GM21515 (cell line): ENCODE data around the gene CCDC74A.
"Not testable (repeated sequence)": the region's sequence is repeated elsewhere in the genome, so short reads cannot be mapped to it uniquely, and the experiment has no call there.

Source experiments
- ATAC-seq: cut with Tn5 transposase; IDR thresholded peaks from one replicate; pipeline ENCODE4 v1.9.1; 2021; ENCODE audit not compliant: unreplicated experiment

CCDC74A gene

GRCh38 chr2:131527131-131528001, at the start of gene CCDC74A:
TSS of gene CCDC74A (plus strand) at chr2:131527888. CDS start at chr2:131527971, 83 bp downstream.
- ATAC-seq, result peak; percentile 88

DNA sequence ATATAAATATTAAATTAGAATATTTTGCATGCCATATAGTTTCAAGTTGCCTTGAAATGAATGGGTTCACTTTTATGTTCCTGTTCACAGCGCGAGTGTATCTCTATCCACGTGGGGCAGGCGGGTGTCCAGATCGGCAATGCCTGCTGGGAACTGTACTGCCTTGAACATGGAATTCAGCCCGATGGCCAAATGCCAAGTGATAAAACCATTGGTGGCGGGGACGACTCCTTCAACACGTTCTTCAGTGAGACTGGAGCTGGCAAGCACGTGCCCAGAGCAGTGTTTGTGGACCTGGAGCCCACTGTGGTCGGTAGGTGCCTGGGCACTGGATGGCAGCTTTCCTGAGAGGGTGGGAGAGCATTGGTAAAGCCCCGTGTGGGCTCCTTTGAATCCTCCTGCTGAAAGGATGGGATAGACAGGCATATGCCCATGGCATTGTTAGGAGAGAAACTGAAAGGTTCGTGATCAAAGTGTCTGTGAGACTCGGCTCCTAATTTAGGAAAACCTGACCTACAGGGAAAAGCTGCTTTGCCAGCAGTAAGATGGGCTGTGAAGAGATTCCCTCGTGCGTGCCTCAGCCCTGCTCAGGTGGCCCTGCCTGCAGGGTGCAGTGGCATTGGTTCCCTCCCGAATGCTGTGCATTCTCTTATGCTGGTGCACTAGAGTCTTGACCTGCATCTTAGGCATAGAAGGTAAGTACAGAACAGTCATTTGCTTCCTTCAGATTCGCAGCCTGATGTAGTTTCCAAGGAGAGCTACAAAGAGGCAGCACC, 49.4 kb upstream of the CCDC74A start:
- not testable (repeated sequence) for ATAC-seq

DNA sequence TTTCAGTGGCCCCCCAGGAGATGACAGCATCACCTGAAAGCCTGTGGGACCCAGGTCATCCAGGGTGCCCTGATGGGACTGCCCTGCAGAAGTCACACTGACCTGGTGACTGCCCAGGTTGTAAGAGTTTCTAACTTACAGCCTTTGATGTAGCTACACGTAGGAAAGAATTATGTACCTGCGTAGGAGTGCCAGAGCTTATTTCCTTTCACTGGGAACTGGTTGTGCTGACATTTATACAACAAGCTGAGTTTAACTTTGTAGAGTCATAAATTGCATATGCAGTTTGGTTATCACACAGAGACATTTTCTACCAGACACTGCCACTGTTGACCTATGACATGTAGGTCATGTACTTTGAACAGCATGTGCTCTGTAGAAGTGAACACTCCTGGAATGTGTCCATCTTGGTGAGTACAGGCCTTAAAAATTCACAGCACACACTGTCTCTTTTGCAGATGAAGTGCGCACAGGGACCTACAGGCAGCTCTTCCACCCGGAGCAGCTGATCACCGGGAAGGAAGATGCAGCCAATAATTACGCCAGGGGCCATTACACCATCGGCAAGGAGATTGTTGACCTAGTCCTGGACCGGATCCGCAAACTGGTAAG, 48.7 kb upstream of the CCDC74A start:
- not testable (repeated sequence) for ATAC-seq

DNA sequence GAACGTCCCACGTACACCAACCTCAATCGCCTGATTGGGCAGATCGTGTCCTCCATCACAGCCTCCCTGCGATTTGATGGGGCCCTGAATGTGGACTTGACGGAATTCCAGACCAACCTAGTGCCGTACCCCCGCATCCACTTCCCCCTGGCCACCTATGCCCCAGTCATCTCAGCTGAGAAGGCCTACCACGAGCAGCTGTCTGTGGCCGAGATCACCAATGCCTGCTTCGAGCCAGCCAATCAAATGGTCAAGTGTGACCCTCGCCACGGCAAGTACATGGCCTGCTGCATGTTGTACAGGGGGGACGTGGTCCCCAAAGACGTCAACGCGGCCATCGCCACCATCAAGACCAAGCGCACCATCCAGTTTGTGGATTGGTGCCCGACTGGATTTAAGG, 47.3 kb upstream of the CCDC74A start:
- not testable (repeated sequence) for ATAC-seq

- ATAC-seq, result not testable (repeated sequence)
These were observed 45.1 kb upstream of the CCDC74A start for GRCh38 chr2:131482506-131483155.

DNA sequence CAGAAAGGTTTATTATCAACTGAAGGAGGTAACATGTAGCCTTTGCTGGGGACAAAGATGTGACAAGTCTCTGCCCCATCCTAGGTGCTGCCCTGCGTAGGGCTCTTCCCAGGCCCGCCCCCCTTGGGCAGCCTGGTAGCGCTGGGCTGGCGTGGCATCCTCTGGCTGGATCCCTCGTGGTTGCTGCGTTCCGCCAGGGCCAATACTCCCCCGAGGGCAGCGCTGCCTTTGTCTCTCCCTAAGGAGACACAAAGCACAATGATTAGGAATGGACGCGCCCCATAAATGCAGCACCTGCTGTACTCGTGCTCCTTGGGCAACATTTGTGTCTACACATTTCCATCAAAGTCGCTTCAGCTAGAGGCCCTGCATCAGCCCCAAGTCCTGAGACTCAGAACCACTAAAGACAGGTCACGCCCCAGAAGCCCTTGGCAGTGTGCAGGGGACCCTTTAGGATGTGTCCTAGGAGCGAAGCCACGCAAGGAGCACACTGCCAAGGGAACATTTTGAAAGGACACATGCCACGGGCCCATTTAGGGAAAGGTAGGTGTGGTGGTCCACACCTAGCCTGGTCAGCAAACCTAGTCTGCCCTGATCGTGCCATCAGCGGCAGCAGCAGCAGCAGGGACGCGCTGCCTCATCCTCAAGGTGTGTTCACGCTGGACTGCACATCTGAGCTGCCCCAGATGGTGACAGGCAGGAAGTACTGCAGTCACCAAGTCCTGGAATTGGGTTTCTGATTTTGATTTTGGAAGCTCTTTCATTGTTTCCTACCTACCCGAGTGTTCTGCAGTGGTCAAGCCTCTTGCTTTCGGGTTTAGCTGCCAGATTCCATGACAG, 43.5 kb upstream of the CCDC74A start:
- ATAC-seq, result not testable (repeated sequence)

GRCh38 chr2:131484906-131485460, 42.7 kb upstream of the CCDC74A start:
- ATAC-seq, result not testable (repeated sequence)

DNA sequence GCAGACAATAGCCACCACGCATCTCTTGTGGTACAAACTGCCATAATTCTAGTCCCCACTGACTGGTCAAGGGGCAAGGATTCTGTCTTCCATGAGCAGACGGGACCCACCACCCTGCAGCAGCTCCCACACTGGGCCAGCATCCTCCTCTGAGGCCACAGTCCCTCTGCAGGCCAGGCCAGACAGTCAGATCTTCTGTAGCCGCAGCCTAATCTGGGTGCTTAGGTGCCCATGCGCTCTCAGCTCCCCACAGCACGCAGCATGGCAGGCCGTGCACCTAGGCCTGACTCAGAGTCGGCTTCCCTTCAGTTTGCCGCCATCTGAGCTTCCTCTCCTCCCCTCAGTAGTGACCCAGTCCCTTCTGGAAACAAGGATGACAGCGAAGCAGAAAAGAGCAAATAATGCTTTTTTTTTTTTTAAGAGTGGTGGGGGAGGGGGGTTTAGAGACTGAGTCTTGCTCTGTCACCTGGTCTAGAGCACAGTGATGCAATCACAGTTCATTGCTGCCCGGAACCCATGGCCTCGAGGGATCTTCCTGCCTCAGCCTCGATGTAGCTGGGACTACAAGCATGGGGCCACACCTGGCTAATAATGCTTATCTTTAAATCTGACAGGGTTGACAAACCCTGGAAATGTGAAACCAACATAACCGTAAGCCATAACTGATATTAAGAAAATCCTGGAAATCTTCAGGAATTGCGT, 41.3 kb upstream of the CCDC74A start:
- ATAC-seq, result not testable (repeated sequence)

DNA sequence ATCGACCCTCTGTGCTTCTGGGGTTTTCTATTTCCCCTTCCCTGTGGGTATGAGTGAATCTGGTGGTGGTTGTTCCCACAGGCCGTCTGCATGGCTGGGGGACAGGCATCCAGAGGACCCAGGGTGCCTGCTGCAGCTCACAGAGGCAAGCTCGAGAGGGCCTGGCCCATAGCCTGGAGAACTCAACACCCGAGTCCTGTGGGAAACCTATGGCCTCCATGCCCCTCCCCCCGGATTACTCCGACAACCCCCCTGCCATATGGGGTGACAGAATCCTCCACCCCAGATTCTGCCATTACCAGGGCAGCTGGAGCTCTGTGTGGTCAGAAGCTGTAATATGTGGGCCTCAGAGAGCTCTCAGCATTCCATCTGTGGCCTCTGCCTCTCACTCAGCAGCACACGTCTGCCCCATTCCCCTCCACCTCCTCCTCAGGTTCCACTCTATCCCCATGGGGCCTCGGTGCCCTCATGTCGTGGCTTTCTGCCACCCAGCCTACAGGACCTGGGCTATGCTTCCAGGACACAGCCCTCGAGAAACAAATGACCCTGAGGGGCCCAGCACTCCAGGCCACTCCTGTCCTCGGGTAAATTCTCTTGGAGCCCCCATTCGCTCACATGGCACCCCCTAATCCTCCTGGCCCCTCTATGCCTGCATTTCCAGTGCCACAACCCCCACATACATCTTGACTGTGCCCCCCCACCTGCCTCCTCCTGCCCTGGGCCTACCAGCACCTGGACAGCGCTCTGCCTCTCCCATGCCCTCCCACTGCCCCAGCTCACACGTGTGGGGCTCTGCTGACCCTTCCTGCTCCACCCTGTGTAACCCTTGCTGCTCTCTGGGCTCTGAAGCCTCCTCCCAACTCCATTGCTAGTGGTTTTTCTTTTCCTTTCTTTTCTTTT, 39.1 kb upstream of the CCDC74A start:
- no peak for ATAC-seq

GRCh38 chr2:131490616-131491468, 36.8 kb upstream of the CCDC74A start:
- peak; percentile 25 for ATAC-seq

GRCh38 chr2:131491469-131491836, 36.2 kb upstream of the CCDC74A start:
- ATAC-seq, result not testable (repeated sequence)

DNA sequence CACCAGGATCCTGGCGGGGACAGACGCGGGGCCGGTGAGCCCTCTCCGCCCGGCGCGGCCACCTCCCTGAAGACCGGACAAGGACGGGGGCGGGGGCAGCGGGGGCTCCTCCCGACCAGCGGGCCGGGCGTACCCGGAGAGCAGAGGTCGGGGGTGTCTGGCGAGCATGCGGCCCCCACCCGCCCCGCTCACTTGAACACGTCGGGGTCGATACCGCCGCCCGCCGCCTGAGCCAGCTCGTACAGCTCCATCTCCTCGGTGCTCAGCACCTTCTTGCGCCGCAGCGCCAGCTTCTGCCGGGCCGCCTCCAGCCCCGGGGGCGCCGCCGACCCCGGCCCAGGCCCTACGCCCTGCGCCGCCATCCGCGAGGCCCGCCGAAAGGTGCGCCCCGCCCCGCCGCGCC, 35.7 kb upstream of the CCDC74A start, which contains the start of gene MZT2A:
Gene MZT2A, minus strand, starts transcription at position 383 of the 403 bp plus-strand sequence. Its CDS starts 21 bp downstream, at position 362.
- ATAC-seq, result peak; percentile 5

DNA sequence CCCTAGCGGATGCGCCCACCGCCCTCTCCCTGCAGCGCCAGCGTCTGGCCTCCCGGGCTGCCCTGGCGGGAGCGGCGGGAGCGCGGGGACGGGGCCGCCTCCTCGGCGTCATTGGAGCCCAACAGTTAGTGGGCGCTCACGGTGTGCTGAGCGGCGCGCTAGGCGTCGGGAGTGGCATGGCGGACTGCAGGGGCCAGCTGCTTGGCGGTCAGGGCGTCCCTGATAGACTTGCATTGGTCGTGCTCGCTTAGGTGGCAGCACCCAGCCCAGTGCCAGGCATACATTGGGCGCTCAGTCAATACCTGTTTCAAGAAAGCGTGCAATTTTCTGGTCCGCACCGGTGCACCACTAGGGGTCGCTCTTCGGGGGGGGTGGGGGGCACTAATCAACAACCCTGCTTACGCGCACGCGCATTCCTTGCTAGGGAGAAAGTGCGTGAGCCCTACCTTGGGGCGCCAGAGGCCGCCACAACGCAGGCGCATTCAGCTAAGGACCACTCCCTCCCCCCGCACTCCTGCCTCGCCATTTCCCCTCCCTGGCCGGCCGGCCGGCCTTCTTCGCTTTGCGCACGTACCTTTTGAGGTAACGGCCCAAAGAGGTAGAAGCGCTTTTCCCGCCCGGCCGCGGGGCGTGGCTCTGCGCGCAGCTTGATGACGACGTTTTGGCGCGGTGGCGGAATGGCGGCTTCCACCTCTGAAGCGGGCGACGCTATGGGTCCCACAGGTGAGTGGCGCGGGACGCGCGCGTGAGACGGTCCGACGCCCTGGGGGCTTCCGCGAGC, 35.1 kb upstream of the CCDC74A start:
- ATAC-seq, result peak; percentile 74

DNA sequence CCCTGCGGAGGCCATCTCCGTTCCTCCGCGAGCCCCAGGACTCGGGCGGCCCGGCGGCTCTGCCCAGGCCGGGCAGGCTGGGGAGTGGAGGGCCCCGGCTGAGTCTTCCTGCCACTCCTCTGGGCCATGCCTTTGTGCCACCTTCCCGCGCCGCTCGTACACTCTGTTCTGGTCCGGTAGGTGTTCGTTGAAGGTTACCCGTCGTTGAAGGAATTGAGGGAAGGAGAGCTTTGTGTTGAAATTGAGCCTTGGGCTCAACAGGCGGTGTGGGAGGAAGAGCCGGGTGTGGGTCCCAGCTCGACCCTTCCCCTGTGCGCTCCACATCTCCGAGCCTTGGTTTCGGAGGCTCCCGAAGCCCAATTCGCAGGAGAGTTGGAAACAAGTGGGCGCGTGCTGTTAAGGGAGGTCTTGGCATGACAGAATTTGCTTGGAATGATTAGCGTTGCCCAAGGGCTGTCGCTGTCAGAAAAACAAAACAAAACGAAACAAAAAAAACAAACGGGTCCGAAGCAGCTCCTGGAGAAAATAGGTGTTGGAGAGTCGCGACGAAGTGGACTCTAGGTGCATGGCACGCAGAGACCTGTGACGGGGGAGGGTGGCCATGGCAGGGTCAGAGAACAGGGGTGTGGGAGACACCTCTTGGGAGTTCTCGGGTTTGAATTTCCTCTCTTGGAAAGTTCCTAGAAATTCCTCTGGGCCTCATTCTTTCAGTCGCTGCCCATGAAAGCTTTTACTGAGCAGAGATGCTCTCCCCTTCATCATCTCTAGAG, 34.3 kb upstream of the CCDC74A start:
- ATAC-seq, result peak; percentile 15

GRCh38 chr2:131495506-131495905, 32.2 kb upstream of the CCDC74A start:
- ATAC-seq, result not testable (repeated sequence)
